ENCODE results near the gene PLXND1.

DNA sequence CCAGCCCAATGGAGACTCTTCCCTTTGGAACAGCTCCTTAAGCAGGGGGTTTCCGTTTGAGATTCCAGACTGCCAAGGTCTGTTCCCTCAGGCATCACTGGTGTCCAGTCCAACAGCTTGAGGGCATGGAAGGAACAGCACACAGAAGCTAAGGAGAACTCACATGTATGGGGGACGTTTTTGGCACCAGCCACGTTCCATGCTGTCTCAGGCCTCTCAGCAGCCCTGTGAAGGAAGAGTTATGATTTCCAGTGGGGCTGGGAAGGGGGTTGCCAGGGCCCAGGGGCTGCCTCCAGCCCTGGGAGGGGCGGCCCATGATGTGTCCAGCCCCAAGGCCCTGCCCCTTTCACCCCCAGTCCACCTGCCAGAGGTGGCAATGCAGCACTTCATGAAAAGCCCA, 85.5 kb downstream of the PLXND1 start:
- TF ChIP-seq, protein P1, sequence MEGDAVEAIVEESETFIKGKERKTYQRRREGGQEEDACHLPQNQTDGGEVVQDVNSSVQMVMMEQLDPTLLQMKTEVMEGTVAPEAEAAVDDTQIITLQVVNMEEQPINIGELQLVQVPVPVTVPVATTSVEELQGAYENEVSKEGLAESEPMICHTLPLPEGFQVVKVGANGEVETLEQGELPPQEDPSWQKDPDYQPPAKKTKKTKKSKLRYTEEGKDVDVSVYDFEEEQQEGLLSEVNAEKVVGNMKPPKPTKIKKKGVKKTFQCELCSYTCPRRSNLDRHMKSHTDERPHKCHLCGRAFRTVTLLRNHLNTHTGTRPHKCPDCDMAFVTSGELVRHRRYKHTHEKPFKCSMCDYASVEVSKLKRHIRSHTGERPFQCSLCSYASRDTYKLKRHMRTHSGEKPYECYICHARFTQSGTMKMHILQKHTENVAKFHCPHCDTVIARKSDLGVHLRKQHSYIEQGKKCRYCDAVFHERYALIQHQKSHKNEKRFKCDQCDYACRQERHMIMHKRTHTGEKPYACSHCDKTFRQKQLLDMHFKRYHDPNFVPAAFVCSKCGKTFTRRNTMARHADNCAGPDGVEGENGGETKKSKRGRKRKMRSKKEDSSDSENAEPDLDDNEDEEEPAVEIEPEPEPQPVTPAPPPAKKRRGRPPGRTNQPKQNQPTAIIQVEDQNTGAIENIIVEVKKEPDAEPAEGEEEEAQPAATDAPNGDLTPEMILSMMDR (conservative IDR thresholded peaks at IDR 0.05 in 1 of 2, IDR thresholded peaks at IDR 0.05 in 1 of 2; ENCODE audit: low read depth in 1 of 2, low read length in 2 of 2): no peak
- no peak for TF ChIP-seq EZH2 (IDR thresholded peaks at IDR 0.05; ENCODE audit: low read length, missing control alignments)

All from fibroblast of lung (primary cell).